SK-N-SH (cell line): ENCODE measurements around the gene TMEM218. TPM values are rescaled to one million over a fixed set of nuclear protein-coding genes. Genes with fewer than 3 reads are reported as not detected.

Source experiments
- CTCF ChIA-PET: fragments of 300-600, 350-600 bp; formaldehyde crosslinking; extraction: SDS; loops from one replicate; lab custom pipeline; 2021; lab: Yijun Ruan, JAX
- POLR2A ChIA-PET: fragments of 350-600 bp; sonication (Branson Sonifier 250); formaldehyde crosslinking; extraction: SDS; loops from one replicate; lab custom pipeline; 2020; ENCODE audit warnings: antibody characterized with exemption, inconsistent platforms; lab: Yijun Ruan, JAX
- DNase-seq: peaks from one replicate; pipeline ENCODE4 v3.0.0; 2012
- H2AFZ ChIP-seq: fragments of 200-600 bp; sonication (generic); 2 replicates; pipeline ENCODE4 v1.8.1; 2016; ENCODE audit warnings: antibody characterized with exemption, mild to moderate bottlenecking, low read depth
- H3F3A ChIP-seq: fragments of 200-600 bp; sonication (generic); replicated peaks from 2 replicates; pipeline ENCODE3; 2016; ENCODE audit warnings: antibody characterized with exemption, mild to moderate bottlenecking; ENCODE audit not compliant: insufficient read depth
- H3K27ac ChIP-seq, 2 experiments: fragments of 200-500 bp in 1 of 2; fragments of 200-600 bp in 1 of 2; sonication (Bioruptor generic) in 1 of 2; sonication (generic), shearing (Covaris generic) in 1 of 2; 2 replicates each; pipeline versions ENCODE4 v1.5.1 to v1.6.1; 2014 to 2016; ENCODE audit warnings: low read depth in 2 of 2, inconsistent platforms in 1 of 2, low read length in 1 of 2, mild to moderate bottlenecking in 1 of 2, mixed read lengths in 1 of 2
- H3K27me3 ChIP-seq: fragments of 200-600 bp; sonication (generic), shearing (Covaris generic); 2 replicates; pipeline ENCODE4 v1.6.1; 2016; ENCODE audit warnings: mixed run types; ENCODE audit not compliant: insufficient read depth
- H3K36me3 ChIP-seq, 2 experiments: fragments of 200-500 bp in 1 of 2; fragments of 200-600 bp in 1 of 2; sonication (Bioruptor generic) in 1 of 2; sonication (generic) in 1 of 2; replicated peaks in 1 of 2; 2 replicates each; pipeline versions ENCODE3 to v1.5.1; 2014 to 2016; ENCODE audit warnings: low read length in 1 of 2, mild to moderate bottlenecking in 1 of 2; ENCODE audit not compliant: insufficient read depth in 2 of 2, control insufficient read depth in 1 of 2
- H3K4me1 ChIP-seq, 2 experiments: fragments of 200-500 bp in 1 of 2; fragments of 200-600 bp in 1 of 2; sonication (Bioruptor generic) in 1 of 2; sonication (generic), shearing (Covaris generic) in 1 of 2; 2 replicates each; pipeline versions ENCODE4 v1.5.1 to v1.6.1; 2014 to 2016; ENCODE audit warnings: low read depth in 1 of 2, low read length in 1 of 2, mixed run types in 1 of 2; ENCODE audit not compliant: insufficient read depth in 2 of 2, control insufficient read depth in 1 of 2
- H3K4me2 ChIP-seq: fragments of 200-600 bp; sonication (generic), shearing (Covaris generic); 2 replicates; pipeline ENCODE4 v1.6.1; 2017; ENCODE audit warnings: mixed run types
- H3K4me3 ChIP-seq, 2 experiments: fragments of 200-500 bp in 1 of 2; fragments of 200-600 bp in 1 of 2; sonication (Bioruptor generic) in 1 of 2; sonication (generic), shearing (Covaris generic) in 1 of 2; 2 replicates each; pipeline versions ENCODE4 v1.5.1 to v1.8.1; 2014 to 2016; ENCODE audit warnings: low read depth in 2 of 2, inconsistent platforms in 1 of 2, low read length in 1 of 2, mild to moderate bottlenecking in 1 of 2, mixed read lengths in 1 of 2, moderate library complexity in 1 of 2
- H3K79me2 ChIP-seq: fragments of 200-600 bp; sonication (generic); 2 replicates; pipeline ENCODE4 v1.8.1; 2017; ENCODE audit warnings: mild to moderate bottlenecking; ENCODE audit not compliant: insufficient read depth
- H3K9ac ChIP-seq: fragments of 200-600 bp; sonication (generic); 2 replicates; pipeline ENCODE4 v1.6.1; 2017; ENCODE audit warnings: mixed run types
- H3K9me2 ChIP-seq: fragments of 200-600 bp; sonication (generic); 2 replicates; pipeline ENCODE4 v1.6.1; 2017; ENCODE audit warnings: mixed run types
- H3K9me3 ChIP-seq: fragments of 200-600 bp; sonication (generic); 2 replicates; pipeline ENCODE4 v1.6.1; 2017; ENCODE audit warnings: mixed run types, mild to moderate bottlenecking, moderate library complexity
- H4K20me1 ChIP-seq: fragments of 200-600 bp; sonication (generic); 2 replicates; pipeline ENCODE4 v1.6.1; 2017; ENCODE audit warnings: mild to moderate bottlenecking, mixed run types; ENCODE audit not compliant: insufficient read depth
- CHD2 ChIP-seq: fragments of 150-350 bp; IDR thresholded peaks from 2 replicates; pipeline ENCODE4 v1.6.1; 2018; ENCODE audit warnings: low read length; ENCODE audit not compliant: partially characterized antibody
- EP300 ChIP-seq, 2 experiments: IDR thresholded peaks; 2 replicates each; pipeline versions ENCODE4 v1.4.0 to v1.6.1; 2012; ENCODE audit warnings: borderline replicate concordance in 1 of 2, low read depth in 1 of 2, low read length in 1 of 2
- FOSL2 ChIP-seq: IDR thresholded peaks from 2 replicates; pipeline ENCODE4 v1.4.0; 2012; ENCODE audit warnings: low read depth, mild to moderate bottlenecking, moderate library complexity, borderline replicate concordance
- FOXM1 ChIP-seq: IDR thresholded peaks from 2 replicates; pipeline ENCODE4 v1.4.0; 2012; ENCODE audit warnings: low read depth, mild to moderate bottlenecking
- GATA2 ChIP-seq: sonication (generic); formaldehyde crosslinking; IDR thresholded peaks from 2 replicates; pipeline ENCODE4 v1.5.0; 2020; ENCODE audit warnings: mild to moderate bottlenecking, missing genetic modification reagents
- IRF3 ChIP-seq: fragments of 150-350 bp; IDR thresholded peaks from 2 replicates; pipeline ENCODE4 v1.6.1; 2016; ENCODE audit warnings: mild to moderate bottlenecking, low read depth, low read length
- JUND ChIP-seq: IDR thresholded peaks from 2 replicates; pipeline ENCODE4 v1.4.0; 2012
- MAX ChIP-seq: IDR thresholded peaks from 2 replicates; pipeline ENCODE4 v1.4.0; 2012; ENCODE audit warnings: low read depth
- MEF2A ChIP-seq: IDR thresholded peaks from 2 replicates; pipeline ENCODE4 v1.4.0; 2012; ENCODE audit warnings: low read depth, borderline replicate concordance
- MXI1 ChIP-seq: IDR thresholded peaks from 2 replicates; pipeline ENCODE4 v1.6.1; 2012; ENCODE audit warnings: mild to moderate bottlenecking, low read depth, low read length, improper control_type of control experiment
- NFIC ChIP-seq: IDR thresholded peaks from 2 replicates; pipeline ENCODE4 v1.4.0; 2012; ENCODE audit warnings: borderline replicate concordance
- NRF1 ChIP-seq: IDR thresholded peaks from 2 replicates; pipeline ENCODE4 v1.6.1; 2012; ENCODE audit warnings: low read depth, mild to moderate bottlenecking, low read length
- PBX3 ChIP-seq: IDR thresholded peaks from 2 replicates; pipeline ENCODE4; 2012
- RAD21 ChIP-seq: IDR thresholded peaks from 2 replicates; pipeline ENCODE4 v1.6.1; 2012; ENCODE audit warnings: mild to moderate bottlenecking, low read length
- RXRA ChIP-seq: IDR thresholded peaks from 2 replicates; pipeline ENCODE4 v1.4.0; 2012; ENCODE audit warnings: low read depth, mild to moderate bottlenecking, borderline replicate concordance
- USF1 ChIP-seq: IDR thresholded peaks from 2 replicates; pipeline ENCODE4 v1.4.0; 2012; ENCODE audit warnings: low read depth, borderline replicate concordance
- USF2 ChIP-seq: fragments of 150-350 bp; IDR thresholded peaks from 2 replicates; pipeline ENCODE4 v1.6.1; 2017; ENCODE audit warnings: antibody characterized with exemption, low read length, low read depth, borderline replicate concordance
- WGBS: methylation state at CpG from one replicate; pipeline ENCODE4 v1.1.6; 2017; ENCODE audit warnings: low lambda C conversion rate; 5-methylcytosine and 5-hydroxymethylcytosine counted together
- polyA plus RNA-seq, 3 experiments: library from polyadenylated mRNA; depleted of rRNA; stranded (reverse); fragments of >200 nt; gene quantifications; 2 replicates each; pipeline ENCODE4 v1.2.3, GENCODE V29; 2012

Gene TMEM218
- polyA plus RNA-seq, 1 of the 3 experiments (the other 2 are of a cell fraction) = 36.2 TPM

- TF ChIP-seq CHD2 = peak; percentile 91
- TF ChIP-seq NRF1 = no peak
- TF ChIP-seq MEF2A = no peak
- TF ChIP-seq JUND = no peak
- no peak for TF ChIP-seq USF1
- TF ChIP-seq RXRA = no peak
- TF ChIP-seq IRF3 = peak; percentile 58; the same call in 1 of the 2 replicates
- TF ChIP-seq NFIC = no peak
- no peak for TF ChIP-seq USF2
- TF ChIP-seq FOXM1 = no peak
Observed at GRCh38 chr11:125111343-125112207, at the start of gene TMEM218 (continued).

GRCh38 chr11:125157953-125158680 is 46.7 kb upstream of the TMEM218 start:
- Histone ChIP-seq H3K79me2 (no peaks in the 10 kb centered on the region), H3K4me1 (peaks cover 0 to 8% of the 10 kb centered on the region in 2 experiments; a peak in 1 of 4 replicates), H3K9ac (no peak overlapping the region), H3K27me3 (no peaks in the 10 kb centered on the region; the same call in 1 of the 2 replicates), H3K27ac (no peak overlapping the region), H2AFZ (no peak overlapping the region), H3K4me2 (no peak overlapping the region), H4K20me1 (no peaks in the 10 kb centered on the region), H3F3A (no peaks in the 10 kb centered on the region), H3K36me3 (no peaks in the 10 kb centered on the region), H3K9me2 (no peaks in the 10 kb centered on the region), H3K9me3 (no peaks in the 10 kb centered on the region), H3K4me3 (no peak overlapping the region)
- ChIA-PET CTCF (interaction anchor here (1.0 to 5.1 kb wide), 5 partner anchors 10 to 247 kb away, joined by 3 to 44 read pairs (median 5); no protein-coding TSS in a partner anchor), POLR2A (no interaction called here)
- DNase-seq = no peak
- 77% methylated on average over 10 of the region's 10 CpGs for WGBS
- TF ChIP-seq FOXM1 (no peak), NFIC (no peak), EP300 (IDR thresholded peaks at IDR 0.05; ENCODE audit: borderline replicate concordance in 1 of 2, low read depth in 1 of 2, low read length in 1 of 2) (no peak), RAD21 (no peak), PBX3 (no peak), USF1 (no peak), GATA2 (CRISPR knock-in tag) (no peak), MEF2A (no peak), FOSL2 (no peak), MAX (no peak), MXI1 (no peak)
